Breast epithelium (tissue), 4 donors: ENCODE data around the gene CNGB1. TPM values are rescaled to one million over a fixed set of nuclear protein-coding genes. Genes with fewer than 3 reads are reported as not detected.

Experiments
- DNase-seq, 2 donors: peaks; one replicate each; pipeline ENCODE4 v3.0.0-alpha.2; 2019; ENCODE audit warnings: low spot score in 2 of 2
- H3K27ac ChIP-seq, 2 donors: fragments of 200-600 bp; sonication (generic) in 1 of 2; one replicate each; pipeline ENCODE4 v1.5.1; 2016 to 2019; ENCODE audit warnings: mild to moderate bottlenecking in 1 of 2
- H3K27me3 ChIP-seq, 2 donors: fragments of 200-600 bp; sonication (generic) in 1 of 2; one replicate each; pipeline versions ENCODE4 v1.5.1 to v1.6.0; 2017 to 2019; ENCODE audit warnings: control low read depth in 1 of 2, mild to moderate bottlenecking in 1 of 2
- H3K36me3 ChIP-seq: fragments of 200-600 bp; one replicate; pipeline ENCODE4 v1.5.1; 2019
- H3K4me1 ChIP-seq, 2 donors: fragments of 200-600 bp; sonication (generic); one replicate each; pipeline ENCODE4 v1.5.1; 2016 to 2019; ENCODE audit warnings: control low read depth in 1 of 2
- H3K4me3 ChIP-seq, 3 donors: fragments of 200-600 bp; sonication (generic); 1 replicate in 2 of 3; 2 replicates in 1 of 3; pipeline ENCODE4 v1.5.1; 2016 to 2019; ENCODE audit warnings: mild to moderate bottlenecking in 3 of 3, moderate library complexity in 2 of 3
- H3K9me3 ChIP-seq, 2 donors: fragments of 200-600 bp; sonication (generic) in 1 of 2; one replicate each; pipeline ENCODE4 v1.5.1; 2016 to 2019; ENCODE audit warnings: control low read depth in 1 of 2
- POLR2A ChIP-seq: fragments of 450-650 bp; IDR thresholded peaks from one replicate; pipeline ENCODE4 v1.6.1; 2016; ENCODE audit warnings: antibody characterized with exemption, mild to moderate bottlenecking, moderate library complexity
- POLR2AphosphoS5 ChIP-seq, 3 donors: sonication (generic); formaldehyde crosslinking; IDR thresholded peaks; one replicate each; pipeline ENCODE4 v1.6.1; 2017; ENCODE audit warnings: antibody characterized with exemption in 3 of 3
- intact Hi-C: fragments of 100-400 bp; cut with DNase I; formaldehyde crosslinking; loops from one replicate; pipeline ENCODE4 v1.15.1; 2023; ENCODE audit warnings: low total_unique reads
- total RNA-seq, 3 donors: library from RNA; depleted of rRNA; stranded (reverse); fragments of >200 nt; gene quantifications; one replicate each; pipeline ENCODE4 v1.1.0, GENCODE V29; 2016
- TF ChIP-seq, protein P1 (sequence below), 3 donors: fragments of 450-650 bp; IDR thresholded peaks; one replicate each; pipeline ENCODE4 v1.5.1; 2016 to 2017; ENCODE audit warnings: antibody characterized with exemption in 3 of 3, mild to moderate bottlenecking in 3 of 3, moderate library complexity in 3 of 3

The CNGB1 gene
- total RNA-seq, 3 donors from 2014 or later, result not detected

DNA sequence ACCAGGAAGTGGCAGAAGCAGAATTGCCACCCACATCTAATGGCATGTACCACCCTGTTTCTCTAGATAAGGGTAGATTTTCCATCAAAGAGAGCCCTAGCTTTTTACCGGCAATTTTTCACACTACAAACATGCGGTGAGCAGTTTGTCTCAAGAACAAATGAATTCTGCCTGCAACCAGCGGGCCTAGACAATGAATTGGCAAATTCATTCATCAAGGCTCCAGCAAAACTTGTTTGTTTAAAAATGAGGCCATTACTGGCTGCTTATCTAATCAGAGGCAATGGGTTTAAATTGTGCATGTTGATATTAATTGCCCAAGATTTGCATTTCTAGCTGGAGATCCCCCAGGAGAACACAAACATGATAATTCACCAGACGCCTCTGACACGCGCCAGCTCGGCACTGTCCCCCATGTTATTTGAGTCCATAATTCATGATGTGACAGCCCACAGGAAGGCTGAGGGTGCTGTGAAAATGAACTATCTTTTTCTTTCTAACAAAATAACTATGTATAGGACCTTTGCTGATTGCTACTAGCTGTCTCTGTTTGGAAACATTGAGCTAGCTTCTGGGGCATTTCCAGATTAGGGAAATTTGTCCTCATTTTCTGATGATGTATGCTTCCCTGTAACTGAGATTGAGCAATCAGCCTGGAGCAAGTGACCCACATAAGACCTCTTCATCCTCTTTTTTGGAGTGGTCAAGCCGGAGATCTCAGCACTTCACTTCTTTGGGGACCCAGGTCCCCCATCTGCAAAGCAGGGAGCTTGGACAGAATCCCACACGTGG lies 80.8 kb downstream of the CNGB1 start:
- Histone ChIP-seq H3K27me3 (peaks cover 0 to under 1% of the 10 kb centered on the region in 2 donors), H3K36me3 (no peaks in the 10 kb centered on the region), H3K4me1 (no peaks in the 10 kb centered on the region), H3K9me3 (no peaks in the 10 kb centered on the region), H3K4me3 (no peak overlapping the region), H3K27ac (no peak overlapping the region)
- intact Hi-C loops, result no loop called here
- DNase-seq, result no peak
- TF ChIP-seq, protein P1, sequence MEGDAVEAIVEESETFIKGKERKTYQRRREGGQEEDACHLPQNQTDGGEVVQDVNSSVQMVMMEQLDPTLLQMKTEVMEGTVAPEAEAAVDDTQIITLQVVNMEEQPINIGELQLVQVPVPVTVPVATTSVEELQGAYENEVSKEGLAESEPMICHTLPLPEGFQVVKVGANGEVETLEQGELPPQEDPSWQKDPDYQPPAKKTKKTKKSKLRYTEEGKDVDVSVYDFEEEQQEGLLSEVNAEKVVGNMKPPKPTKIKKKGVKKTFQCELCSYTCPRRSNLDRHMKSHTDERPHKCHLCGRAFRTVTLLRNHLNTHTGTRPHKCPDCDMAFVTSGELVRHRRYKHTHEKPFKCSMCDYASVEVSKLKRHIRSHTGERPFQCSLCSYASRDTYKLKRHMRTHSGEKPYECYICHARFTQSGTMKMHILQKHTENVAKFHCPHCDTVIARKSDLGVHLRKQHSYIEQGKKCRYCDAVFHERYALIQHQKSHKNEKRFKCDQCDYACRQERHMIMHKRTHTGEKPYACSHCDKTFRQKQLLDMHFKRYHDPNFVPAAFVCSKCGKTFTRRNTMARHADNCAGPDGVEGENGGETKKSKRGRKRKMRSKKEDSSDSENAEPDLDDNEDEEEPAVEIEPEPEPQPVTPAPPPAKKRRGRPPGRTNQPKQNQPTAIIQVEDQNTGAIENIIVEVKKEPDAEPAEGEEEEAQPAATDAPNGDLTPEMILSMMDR (IDR thresholded peaks at IDR 0.05), result no peak
- TF ChIP-seq POLR2A (no peak), POLR2AphosphoS5 (IDR thresholded peaks at IDR 0.05) (no peak)

DNA sequence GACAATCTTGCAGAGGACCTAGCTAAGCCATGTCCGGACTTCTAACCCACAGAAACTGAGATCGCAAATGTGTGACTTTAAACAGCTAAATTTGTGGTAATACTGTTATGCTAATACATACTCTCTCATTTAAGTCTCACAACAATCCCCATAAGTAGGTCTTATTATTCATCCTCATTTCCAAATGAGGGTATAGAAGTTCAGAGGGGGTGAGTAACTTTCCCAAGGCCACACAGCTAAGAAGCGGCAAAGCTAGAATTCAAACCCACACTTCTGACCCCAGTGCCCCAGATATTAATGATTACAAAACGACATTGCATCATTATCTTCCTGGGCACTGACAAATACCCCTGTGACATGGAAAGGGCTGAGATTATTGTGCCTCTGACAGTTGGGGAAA lies 81.4 kb downstream of the CNGB1 start:
- intact Hi-C loops, result no loop called here
- DNase-seq, result no peak
- no peak overlapping the region for H3K27ac ChIP-seq
- TF ChIP-seq POLR2AphosphoS5 (IDR thresholded peaks at IDR 0.05) (no peak), POLR2A (no peak)
- TF ChIP-seq, protein P1 (IDR thresholded peaks at IDR 0.05), result no peak
- no peak overlapping the region for H3K4me3 ChIP-seq
- H3K36me3 ChIP-seq, result no peaks in the 10 kb centered on the region
- H3K9me3 ChIP-seq, result no peaks in the 10 kb centered on the region
- H3K4me1 ChIP-seq, result no peaks in the 10 kb centered on the region
- peaks cover 0 to 7% of the 10 kb centered on the region in 2 donors for H3K27me3 ChIP-seq

DNA sequence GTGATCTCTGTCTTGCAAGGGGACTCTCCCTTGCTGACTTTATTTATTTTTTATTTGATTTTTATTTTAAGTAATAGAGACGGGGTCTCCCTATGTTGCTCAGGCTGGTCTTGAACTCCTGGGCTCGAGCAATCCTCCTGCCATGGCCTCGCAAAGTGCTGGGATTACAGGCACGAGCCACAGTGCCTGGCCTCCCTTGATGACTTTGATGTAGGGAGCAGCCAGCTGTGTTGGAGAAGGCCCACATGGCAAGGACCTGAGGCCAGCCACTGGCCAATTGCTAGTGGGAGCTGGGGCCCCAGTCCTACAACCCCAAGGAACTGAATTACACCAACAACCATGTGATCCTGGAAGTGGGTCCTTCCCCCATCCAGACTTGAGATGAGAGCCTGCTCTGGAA lies 81.8 kb downstream of the CNGB1 start:
- H3K27me3 ChIP-seq, result peaks cover 0 to 11% of the 10 kb centered on the region in 2 donors
- no peak for TF ChIP-seq POLR2AphosphoS5 (IDR thresholded peaks at IDR 0.05)
- TF ChIP-seq POLR2A, result no peak
- TF ChIP-seq, protein P1 (IDR thresholded peaks at IDR 0.05), result no peak
- DNase-seq, result no peak
- no peak overlapping the region for H3K4me3 ChIP-seq
- no peaks in the 10 kb centered on the region for H3K36me3 ChIP-seq
- H3K27ac ChIP-seq, result no peak overlapping the region
- no peaks in the 10 kb centered on the region for H3K9me3 ChIP-seq
- intact Hi-C loops, result no loop called here
- H3K4me1 ChIP-seq, result no peaks in the 10 kb centered on the region

DNA sequence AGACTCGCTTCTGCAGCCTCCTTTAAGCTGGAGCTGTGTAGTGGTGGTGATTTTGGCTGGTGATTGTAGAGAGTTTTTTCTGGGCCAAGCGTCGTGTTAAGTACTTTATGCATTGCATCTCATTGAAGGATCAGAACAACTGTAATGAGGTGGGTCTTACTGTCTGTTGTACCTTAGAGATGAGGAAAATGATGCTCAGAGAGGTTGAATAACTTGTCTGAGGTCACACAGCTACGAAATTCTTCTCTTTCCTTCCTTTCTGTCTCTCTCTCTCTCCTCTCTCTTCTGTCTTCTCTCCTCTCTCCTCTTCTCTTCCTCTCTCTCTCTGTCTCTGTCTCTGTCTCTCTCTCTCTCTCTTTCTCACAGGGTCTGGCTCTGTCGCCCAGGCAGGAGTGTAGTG lies 82.8 kb downstream of the CNGB1 start:
- Histone ChIP-seq H3K4me3 (no peak overlapping the region), H3K4me1 (no peaks in the 10 kb centered on the region), H3K9me3 (no peaks in the 10 kb centered on the region), H3K27me3 (peaks cover 0 to 21% of the 10 kb centered on the region in 2 donors), H3K36me3 (no peaks in the 10 kb centered on the region), H3K27ac (no peak overlapping the region)
- intact Hi-C loops, result no loop called here
- no peak for DNase-seq
- TF ChIP-seq, protein P1 (IDR thresholded peaks at IDR 0.05), result no peak
- TF ChIP-seq POLR2AphosphoS5 (IDR thresholded peaks at IDR 0.05) (no peak), POLR2A (no peak)

DNA sequence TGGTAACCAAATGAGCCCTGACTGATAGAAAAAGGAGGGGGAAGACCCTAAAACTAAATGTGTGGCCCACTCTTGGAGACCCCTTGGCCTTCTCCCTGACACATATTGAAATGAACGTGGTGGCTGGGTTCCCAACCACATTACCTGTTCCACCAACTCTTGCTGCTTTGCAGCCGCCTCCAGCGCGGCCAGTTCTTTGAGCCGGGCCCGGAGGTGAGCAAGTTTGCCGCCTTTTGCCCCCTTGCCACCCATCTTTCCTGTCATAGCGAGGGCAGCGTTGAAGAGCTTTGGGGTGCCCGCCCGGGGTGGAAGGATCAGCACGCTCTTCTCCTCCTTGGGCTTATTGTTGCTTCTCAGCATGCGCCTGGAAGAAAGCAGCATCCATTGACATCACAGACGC lies 83.2 kb downstream of the CNGB1 start:
- Histone ChIP-seq H3K9me3 (no peaks in the 10 kb centered on the region), H3K27ac (no peak overlapping the region), H3K4me3 (no peak overlapping the region), H3K36me3 (no peaks in the 10 kb centered on the region), H3K4me1 (no peaks in the 10 kb centered on the region), H3K27me3 (peaks cover 0 to 25% of the 10 kb centered on the region in 2 donors)
- intact Hi-C loops, result no loop called here
- DNase-seq, result no peak
- TF ChIP-seq POLR2AphosphoS5 (IDR thresholded peaks at IDR 0.05), result no peak
- TF ChIP-seq, protein P1 (IDR thresholded peaks at IDR 0.05), result no peak
- no peak for TF ChIP-seq POLR2A
